Activated naive CD4-positive, alpha-beta T cell treated with anti-CD3 and anti-CD28 coated beads, Interleukin-2, amount 50 U/mL, for 72 hours (primary cell): Measurements from ENCODE around the gene PRDX1. TPM values are rescaled to one million over a fixed set of nuclear protein-coding genes. Genes with fewer than 3 reads are reported as not detected.

ENCODE experiments used
- ATAC-seq, 2 donors: fragments of 150-1000 bp; cut with Tn5 transposase; 2 replicates each; pipeline ENCODE4 v1.10.0; 2021; ENCODE audit warnings: mild to moderate bottlenecking in 2 of 2, moderate library complexity in 2 of 2
- DNase-seq, 2 donors: peaks; one replicate each; pipeline ENCODE4 v3.0.0; 2021 to 2022; ENCODE audit warnings: low spot score in 2 of 2
- H3K27ac Mint-ChIP-seq, 2 donors: one replicate each; pipeline ENCODE4 v1.8.0; 2022; ENCODE audit warnings: mild to moderate bottlenecking in 2 of 2, mixed read lengths in 2 of 2
- H3K36me3 Mint-ChIP-seq, 2 donors: one replicate each; pipeline ENCODE4 v1.8.0; 2022; ENCODE audit warnings: mixed read lengths in 2 of 2
- H3K9me3 Mint-ChIP-seq, 2 donors: one replicate each; pipeline ENCODE4 v1.8.0; 2022; ENCODE audit warnings: mixed read lengths in 2 of 2
- total RNA-seq, 2 donors: library from RNA; stranded (reverse); gene quantifications; one replicate each; pipeline ENCODE4 v1.2.3, GENCODE V29; 2022

PRDX1 gene
- total RNA-seq = 100 to 1,000 TPM; 577 to 596 TPM

DNA sequence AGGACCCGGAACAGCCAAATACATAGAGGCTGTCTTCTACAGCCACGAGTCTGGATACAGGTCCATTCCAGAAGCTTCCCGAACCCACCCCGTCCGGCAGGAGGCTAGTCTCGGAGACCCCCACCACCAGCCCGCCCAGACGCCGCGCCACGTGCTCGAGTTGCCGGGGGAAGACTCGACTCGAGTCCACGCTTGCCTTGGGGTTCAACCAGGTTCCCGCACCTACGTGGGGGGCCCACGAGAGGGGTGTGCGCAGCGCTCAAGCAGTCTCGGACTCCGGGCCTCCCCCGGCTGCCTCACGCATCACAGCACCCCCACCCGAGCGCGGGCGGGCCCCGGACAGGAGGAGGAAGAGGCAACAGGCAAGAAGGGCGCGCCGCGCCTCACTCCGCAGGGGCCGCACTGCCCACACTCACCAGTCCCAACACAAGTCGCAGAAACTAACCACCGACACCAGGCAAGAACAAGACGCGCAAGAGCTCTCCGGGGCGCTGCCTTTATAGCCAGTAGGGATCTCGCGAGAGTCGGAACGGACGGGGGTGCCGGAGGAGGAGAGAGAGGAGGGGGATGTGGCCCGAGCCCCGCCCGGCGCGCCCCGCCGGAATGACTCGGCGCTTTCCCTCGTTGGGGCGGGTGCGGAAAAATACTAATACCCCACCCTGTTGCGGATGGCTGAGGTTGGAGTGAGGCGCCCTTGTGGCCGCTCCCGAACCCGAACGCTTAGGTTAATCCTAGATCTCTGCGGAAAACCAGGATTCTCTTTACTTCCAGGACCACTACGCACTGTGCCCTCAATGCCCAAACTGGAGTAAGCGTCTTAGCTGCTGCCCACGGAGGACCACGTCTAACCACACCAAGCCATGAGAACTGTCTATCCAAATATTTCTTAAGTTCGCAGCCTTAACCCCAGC, at the start of gene PRDX1:
PRDX1 (minus strand) TSS at position 472 of the 911 bp plus-strand sequence. CDS start 2,841 bp downstream, outside the sequence.
- ATAC-seq (peak; percentile 82), DNase-seq (peak; percentile 97 to 100)
- Mint-ChIP-seq H3K27ac (peak within 1 kb of the TSS; percentile 90 to 98), H3K36me3 (peaks cover 6 to 16% of the 10 kb centered on the region in 2 donors), H3K9me3 (no peaks in the 10 kb centered on the region)

- Mint-ChIP-seq H3K36me3 (peaks cover 0 to 5% of the 10 kb centered on the region in 2 donors), H3K9me3 (no peaks in the 10 kb centered on the region), H3K27ac (no peak overlapping the region)
- ATAC-seq (no peak), DNase-seq (no peak)
These were observed 48.9 kb upstream of the PRDX1 start for GRCh38 chr1:45570631-45571030.

DNA sequence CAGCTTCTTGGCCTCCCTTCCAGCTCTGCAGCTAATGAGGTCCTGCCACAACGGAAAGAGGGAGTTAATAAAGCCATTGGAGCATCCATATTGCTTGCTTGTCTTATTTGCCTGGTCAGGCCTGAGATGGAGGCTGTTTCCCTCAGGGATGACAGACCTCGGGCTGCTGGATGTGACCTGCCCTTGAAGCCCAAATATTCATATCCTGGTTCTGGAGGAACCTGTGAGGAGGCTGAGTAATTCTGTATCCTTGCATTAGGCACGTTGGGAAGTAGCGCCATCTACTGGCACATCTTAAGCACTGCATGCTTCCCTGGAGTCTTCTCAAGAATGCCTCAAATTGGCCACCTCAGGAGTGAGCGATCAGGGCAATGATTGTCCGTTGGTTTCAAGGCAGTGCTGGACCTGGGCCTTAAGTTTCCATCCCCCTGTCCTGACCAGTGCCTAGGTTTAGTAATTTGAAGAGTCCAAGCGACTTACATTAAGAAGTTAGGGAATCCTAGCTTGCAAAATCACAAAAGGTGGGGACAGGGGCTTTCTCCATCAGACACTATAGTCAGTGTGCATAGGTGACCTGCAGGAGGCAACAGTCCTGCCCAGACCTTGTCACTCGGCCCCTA, 48.4 kb upstream of the PRDX1 start:
- peaks cover 0 to 5% of the 10 kb centered on the region in 2 donors for H3K36me3 Mint-ChIP-seq
- ATAC-seq (peak; percentile 88 to 92), DNase-seq (peak; percentile 72 to 75)
- peak overlapping the region in 1 of 2 donors; percentile 20 for H3K27ac Mint-ChIP-seq
- no peaks in the 10 kb centered on the region for H3K9me3 Mint-ChIP-seq

GRCh38 chr1:45569571-45569961, 47.9 kb upstream of the PRDX1 start:
- peaks cover 0 to 5% of the 10 kb centered on the region in 2 donors for H3K36me3 Mint-ChIP-seq

DNA sequence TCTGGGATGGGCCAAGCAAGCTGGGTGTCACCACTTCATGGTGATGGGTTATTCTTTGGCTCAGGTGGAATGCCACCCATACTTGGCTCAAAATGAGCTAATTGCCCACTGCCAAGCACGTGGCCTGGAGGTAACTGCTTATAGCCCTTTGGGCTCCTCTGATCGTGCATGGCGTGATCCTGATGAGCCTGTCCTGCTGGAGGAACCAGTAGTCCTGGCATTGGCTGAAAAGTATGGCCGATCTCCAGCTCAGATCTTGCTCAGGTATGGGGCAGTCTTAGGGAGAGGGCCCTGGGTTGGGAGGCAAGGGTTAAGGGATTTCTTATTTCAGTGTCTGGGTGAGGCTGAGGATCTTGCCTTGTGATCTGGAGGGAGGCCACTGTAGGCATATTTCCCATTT, 46.7 kb upstream of the PRDX1 start:
- ATAC-seq (no peak), DNase-seq (no peak)
- H3K27ac Mint-ChIP-seq = peak overlapping the region in 1 of 2 donors; percentile 60
- no peaks in the 10 kb centered on the region for H3K9me3 Mint-ChIP-seq
- H3K36me3 Mint-ChIP-seq = peaks cover 0 to 5% of the 10 kb centered on the region in 2 donors

More at GRCh38 chr1:45569571-45569961, 47.9 kb upstream of the PRDX1 start:
- no peak for DNase-seq
- H3K9me3 Mint-ChIP-seq = no peaks in the 10 kb centered on the region
- no peak overlapping the region for H3K27ac Mint-ChIP-seq
- ATAC-seq = no peak

DNA sequence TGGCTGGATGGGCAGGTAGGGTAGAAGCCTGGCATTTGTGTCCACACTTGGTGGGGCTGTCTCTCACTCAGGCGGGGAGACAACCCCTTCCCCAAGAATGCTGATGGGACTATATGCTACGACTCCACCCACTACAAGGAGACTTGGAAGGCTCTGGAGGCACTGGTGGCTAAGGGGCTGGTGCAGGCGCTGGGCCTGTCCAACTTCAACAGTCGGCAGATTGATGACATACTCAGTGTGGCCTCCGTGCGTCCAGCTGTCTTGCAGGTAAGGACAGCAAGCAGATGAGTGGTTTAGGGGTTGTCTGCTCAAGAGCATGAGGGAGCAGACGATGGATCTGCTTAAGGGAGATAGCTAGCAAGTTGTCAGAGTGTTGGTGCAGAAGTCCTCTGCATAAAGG, 46.2 kb upstream of the PRDX1 start:
- DNase-seq (no peak), ATAC-seq (no peak)
- Mint-ChIP-seq H3K27ac (peak overlapping the region; percentile 23 to 60), H3K36me3 (peaks cover 0 to 5% of the 10 kb centered on the region in 2 donors), H3K9me3 (no peaks in the 10 kb centered on the region)

DNA sequence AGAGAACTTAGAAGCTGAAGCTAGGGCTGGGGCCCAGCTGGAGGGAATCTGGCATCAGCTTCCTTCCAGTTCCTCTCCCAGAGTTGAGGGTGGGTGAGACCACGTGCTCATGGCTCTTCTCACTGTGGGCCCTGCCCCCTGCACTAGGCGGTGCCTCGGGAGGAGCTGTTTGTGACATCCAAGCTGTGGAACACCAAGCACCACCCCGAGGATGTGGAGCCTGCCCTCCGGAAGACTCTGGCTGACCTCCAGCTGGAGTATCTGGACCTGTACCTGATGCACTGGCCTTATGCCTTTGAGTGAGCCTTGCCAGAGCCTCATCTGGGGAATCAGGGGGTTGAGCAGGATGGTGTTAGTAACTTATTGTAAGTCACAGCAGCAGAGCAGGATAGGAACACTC, 45.0 kb upstream of the PRDX1 start:
- no peak for DNase-seq
- Mint-ChIP-seq H3K9me3 (no peaks in the 10 kb centered on the region), H3K27ac (no peak overlapping the region), H3K36me3 (peaks cover 5% of the 10 kb centered on the region in 2 donors)
- no peak for ATAC-seq

GRCh38 chr1:45563843-45564242, 42.2 kb upstream of the PRDX1 start:
- no peaks in the 10 kb centered on the region for H3K9me3 Mint-ChIP-seq
- peaks cover 0 to 8% of the 10 kb centered on the region in 2 donors for H3K36me3 Mint-ChIP-seq

DNA sequence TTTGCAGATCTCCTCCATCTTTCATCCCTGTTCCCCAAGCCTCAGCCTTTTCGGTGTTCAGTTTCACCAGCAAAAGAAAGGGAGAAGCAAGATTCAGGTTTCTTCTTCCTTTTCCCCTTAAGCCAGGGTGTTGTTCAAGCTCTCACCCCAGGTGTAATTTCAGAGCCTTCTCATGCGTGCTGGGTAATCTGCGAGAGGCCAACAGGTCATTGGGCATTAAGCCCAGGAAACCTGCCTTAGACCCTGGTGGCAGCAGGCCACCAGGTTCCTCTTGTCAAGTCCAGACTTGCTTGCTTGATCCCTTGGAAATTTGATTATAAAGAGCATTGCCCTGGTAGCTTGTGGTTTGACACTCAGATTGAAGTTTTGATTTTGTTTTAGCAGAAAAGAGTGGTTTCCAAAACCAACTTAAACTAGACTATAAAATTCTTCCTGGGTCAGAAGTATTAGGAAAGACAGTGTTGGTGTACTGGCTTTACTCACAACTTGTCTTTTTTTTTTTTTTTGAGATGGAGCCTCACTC, 35.8 kb upstream of the PRDX1 start:
- DNase-seq (no peak), ATAC-seq (no peak)
- Mint-ChIP-seq H3K27ac (peak overlapping the region in 1 of 2 donors; percentile 65), H3K9me3 (no peaks in the 10 kb centered on the region), H3K36me3 (peaks cover 3 to 17% of the 10 kb centered on the region in 2 donors)

More at GRCh38 chr1:45563843-45564242, 42.2 kb upstream of the PRDX1 start:
- H3K27ac Mint-ChIP-seq = no peak overlapping the region
- DNase-seq = no peak
- no peak for ATAC-seq

GRCh38 chr1:45554198-45554597, 32.5 kb upstream of the PRDX1 start:
- Mint-ChIP-seq H3K27ac (no peak overlapping the region), H3K36me3 (peaks cover 22 to 24% of the 10 kb centered on the region in 2 donors)
- no peak for ATAC-seq

DNA sequence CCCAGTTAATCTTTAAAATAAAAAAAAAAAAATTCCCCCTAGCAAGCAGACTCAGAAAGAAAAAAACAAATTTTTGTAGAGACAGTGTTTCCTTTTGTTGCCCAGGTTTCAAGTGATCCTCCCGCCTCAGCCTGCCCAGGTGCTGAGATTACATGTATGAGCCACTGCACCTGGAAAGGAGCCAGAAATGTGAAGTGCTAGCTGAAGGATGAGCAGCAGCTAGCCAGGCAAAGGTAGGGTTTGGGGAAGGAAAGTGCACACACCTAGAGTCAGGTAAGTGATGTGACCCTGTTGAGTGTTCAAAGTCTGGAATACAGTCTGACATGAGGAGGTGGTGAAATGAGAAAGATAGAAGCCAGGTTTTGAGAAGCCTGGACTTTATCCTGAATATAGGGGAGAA, 30.6 kb upstream of the PRDX1 start:
- Mint-ChIP-seq H3K9me3 (no peaks in the 10 kb centered on the region), H3K27ac (peak overlapping the region in 1 of 2 donors; percentile 16), H3K36me3 (peaks cover 22 to 24% of the 10 kb centered on the region in 2 donors)
- DNase-seq (no peak), ATAC-seq (no peak)

More at GRCh38 chr1:45554198-45554597, 32.5 kb upstream of the PRDX1 start:
- no peak for DNase-seq
- no peaks in the 10 kb centered on the region for H3K9me3 Mint-ChIP-seq

GRCh38 chr1:45551684-45552083, 30.0 kb upstream of the PRDX1 start:
- peak overlapping the region; percentile 93 to 96 for H3K27ac Mint-ChIP-seq
- ATAC-seq = no peak
- no peaks in the 10 kb centered on the region for H3K9me3 Mint-ChIP-seq
- peaks cover 22 to 24% of the 10 kb centered on the region in 2 donors for H3K36me3 Mint-ChIP-seq
- no peak for DNase-seq

DNA sequence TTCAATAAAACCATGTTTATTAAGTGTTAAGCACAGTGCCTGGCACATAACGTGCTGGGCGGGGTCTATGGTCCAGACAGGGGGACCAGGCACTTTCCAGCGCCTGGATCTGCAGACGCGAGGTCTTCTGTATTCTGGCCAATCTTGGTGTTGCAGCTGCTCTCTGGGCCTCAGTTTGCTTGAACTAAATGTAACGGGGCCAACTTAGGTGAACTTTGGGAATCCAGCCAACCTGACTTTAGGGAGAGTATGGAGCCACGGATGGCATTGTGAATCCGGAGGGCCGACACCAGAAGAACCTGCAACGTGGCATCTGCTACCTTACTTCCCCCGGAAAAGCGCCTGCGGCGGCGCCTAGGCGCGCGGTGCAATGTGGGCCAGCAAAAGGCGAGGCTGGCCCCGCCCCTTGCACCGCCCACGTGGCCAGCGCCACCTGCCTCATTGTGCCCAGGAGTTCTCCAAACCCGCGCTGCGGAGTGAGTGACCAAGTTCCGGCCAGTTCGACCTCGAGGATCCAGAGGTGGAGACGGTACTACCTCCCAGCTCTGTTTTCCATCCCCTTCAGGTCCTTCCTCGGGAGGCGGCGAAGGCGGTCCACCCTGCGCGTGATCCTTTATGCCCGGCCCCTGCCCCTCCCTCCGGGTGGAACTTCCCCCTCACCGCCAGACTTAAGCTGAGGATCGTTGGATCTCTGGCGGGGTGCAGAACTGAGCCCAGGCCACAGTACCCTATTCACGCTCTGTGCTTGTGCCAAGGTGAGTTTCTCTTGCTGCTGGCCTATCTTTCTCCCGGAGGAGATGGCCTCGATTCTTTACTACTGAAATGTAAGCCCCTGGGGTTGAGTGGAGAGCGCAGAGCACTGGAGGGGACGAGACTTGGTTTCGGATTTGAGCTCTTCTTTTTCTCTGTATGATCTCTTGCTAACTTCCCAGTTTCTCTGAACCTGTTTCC, 29.0 kb upstream of the PRDX1 start, which contains the start of gene AKR1A1:
AKR1A1 (plus strand) TSS at position 426 of the 951 bp plus-strand sequence. CDS start 10,969 bp downstream, outside the sequence.
- Mint-ChIP-seq H3K36me3 (peaks cover 20 to 22% of the 10 kb centered on the region in 2 donors), H3K9me3 (no peaks in the 10 kb centered on the region), H3K27ac (peak within 1 kb of the TSS; percentile 93 to 96)
- DNase-seq = peak; percentile 90 to 93
- peak; percentile 96 to 97 for ATAC-seq

GRCh38 chr1:45545553-45546310, 24.0 kb upstream of the PRDX1 start:
- no peaks in the 10 kb centered on the region for H3K9me3 Mint-ChIP-seq
- H3K27ac Mint-ChIP-seq = peak overlapping the region in 1 of 2 donors; percentile 76
- H3K36me3 Mint-ChIP-seq = peaks cover 0 to 4% of the 10 kb centered on the region in 2 donors
- ATAC-seq = no peak
- no peak for DNase-seq

- Mint-ChIP-seq H3K9me3 (no peaks in the 10 kb centered on the region), H3K27ac (peak overlapping the region in 1 of 2 donors; percentile 76), H3K36me3 (no peaks in the 10 kb centered on the region)
- ATAC-seq (peak; percentile 80), DNase-seq (peak in 1 of 2 donors; percentile 64)
These were observed 23.4 kb upstream of the PRDX1 start for GRCh38 chr1:45545019-45545493.
